ENCODE measurements around the gene RADIL. TPM values are rescaled to one million over a fixed set of nuclear protein-coding genes. Genes with fewer than 3 reads are reported as not detected.

The RADIL gene
- polyA plus RNA-seq, 1 donor = 2.9 TPM

DNA sequence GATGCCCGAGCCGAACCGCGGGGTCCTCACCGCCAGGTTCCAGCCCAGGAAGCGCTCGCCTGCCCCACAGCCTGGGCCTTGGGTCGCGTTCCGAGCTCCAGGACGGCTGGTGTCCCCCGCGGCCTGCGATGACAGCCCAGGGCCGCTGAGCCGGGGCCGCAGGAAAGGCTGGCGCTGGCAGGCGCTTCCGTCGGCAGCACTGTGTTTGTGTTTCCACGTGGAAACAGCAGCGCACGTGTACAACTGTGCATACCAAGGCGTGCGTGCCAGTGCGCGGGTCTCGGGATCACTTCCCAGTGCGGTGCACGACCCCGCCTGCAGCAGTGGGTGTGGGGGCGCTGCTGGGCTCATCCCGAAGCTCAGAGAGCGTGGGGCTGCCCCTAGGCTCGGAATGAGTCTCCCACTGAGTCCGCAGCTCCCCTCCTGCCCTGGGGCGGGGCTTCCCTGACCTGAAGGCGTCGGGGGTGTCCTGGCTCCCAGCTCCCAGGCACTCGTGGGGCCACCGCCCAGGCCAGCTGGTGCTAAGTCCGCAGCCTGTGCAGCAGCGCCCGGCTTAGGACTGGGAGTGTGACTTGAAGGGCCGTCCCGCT lies 90.9 kb downstream of the RADIL start:
- no peak for DNase-seq (ENCODE audit: low read depth)

DNA sequence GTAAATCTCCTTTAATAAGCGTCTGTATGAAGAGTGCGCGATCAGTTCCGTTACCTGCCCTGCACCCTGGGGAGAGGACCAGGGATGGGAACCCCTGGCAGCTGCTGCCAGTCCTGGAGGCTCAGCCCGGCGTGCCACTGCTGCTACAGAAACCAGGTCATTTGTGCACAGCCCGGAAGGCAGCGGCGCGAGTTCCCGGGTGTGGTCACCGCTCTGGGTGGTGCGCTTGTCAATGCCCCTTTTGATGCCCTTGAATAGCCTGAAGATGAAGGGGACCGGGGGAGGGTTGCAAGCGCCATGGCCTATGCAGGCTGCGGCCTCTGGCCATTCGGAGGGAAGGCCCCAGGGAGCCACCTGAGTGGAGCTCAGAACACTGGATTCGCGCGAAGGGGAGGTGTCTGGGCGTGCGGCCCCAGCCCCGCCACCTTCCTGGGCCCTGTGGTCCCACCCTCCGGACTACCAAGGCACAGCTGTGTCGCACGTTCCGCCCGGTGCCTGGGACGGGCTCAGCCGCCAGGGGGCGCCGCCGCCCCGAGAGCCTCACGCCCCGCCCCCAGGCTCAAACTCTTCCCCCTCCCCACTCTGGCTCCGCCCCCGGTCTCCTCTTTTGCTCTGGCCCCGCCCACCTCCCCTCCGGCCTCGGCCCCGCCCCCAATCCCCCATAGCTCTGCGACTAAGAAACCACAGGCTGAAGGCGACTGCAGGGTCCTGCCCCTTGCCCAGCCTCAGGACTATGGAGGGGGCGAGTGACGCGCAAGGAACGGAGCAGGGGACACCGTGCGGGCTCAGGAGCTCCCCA lies 91.6 kb downstream of the RADIL start:
- no peak for DNase-seq (ENCODE audit: low read depth)

DNA sequence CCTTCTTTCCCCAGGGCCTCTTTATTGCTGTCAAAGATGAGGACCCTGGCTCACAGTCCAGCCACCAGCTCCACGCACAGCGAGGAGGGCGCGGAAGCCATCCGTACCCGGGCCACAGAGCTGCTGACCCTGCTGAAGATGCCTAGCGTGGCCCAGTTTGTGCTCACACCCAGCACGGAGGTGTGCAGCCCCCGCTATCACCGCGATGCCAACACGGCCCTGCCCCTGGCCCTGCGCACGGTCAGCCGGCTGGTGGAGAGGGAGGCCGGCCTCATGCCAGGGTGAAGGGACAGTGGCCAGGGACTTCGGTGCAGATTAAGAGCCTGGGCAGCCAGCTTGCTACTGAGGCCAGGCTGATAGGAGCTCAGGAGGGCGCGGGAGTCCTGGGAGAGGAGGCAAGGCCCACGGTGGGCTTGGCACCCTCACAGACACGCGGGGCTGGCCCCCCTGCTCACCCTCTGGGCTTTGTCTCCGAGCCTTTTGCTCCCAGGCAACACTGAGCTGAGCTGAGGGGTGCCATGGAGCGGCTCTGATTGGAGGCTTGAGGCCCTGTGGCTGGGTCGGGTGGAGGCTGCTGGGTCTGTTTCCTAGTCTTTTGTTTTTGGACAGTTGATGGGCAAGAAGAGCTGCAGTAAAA lies 92.3 kb downstream of the RADIL start:
- DNase-seq (ENCODE audit: low read depth) = no peak

DNA sequence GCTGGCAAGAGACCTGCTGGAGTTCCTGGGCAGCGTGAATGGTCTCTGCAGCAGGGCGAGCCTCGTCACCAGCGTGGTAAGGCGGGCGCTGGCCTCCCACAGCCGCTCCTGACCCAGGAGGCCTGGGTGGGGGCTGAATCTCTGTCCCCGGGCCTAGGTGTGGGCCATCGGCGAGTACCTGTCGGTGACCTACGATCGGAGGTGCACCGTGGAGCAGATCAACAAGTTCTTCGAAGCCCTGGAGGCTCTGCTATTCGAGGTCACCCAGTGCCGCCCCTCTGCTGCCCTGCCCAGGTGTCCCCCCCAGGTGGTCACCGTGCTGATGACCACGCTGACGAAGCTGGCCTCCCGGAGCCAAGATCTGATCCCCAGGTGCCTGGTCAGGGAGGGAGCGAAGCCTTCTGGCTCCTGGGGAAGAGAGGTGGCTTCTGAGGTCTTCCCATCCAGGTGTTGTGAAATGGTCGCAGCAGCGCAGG lies 93.0 kb downstream of the RADIL start:
- DNase-seq (ENCODE audit: low read depth) = no peak

DNA sequence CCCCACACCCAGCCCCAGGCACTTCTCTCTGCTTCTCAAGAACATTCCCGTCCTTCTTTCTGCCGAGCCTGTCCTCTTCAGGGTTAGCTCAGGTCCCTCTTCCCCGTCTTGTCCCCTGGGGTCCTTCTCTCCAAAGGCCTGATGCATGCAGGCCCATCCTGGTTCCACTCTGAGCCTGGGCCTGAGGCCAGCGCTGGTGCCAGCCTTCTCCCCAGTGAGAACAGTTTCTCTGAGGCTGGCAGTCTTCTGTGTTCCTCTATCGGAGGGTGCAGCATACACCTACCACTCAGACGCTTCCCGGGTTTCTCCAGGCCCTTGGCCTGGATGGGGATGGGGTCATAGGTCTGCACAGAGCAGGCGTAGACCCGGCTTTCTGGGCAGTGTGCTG lies 93.4 kb downstream of the RADIL start:
- no peak for DNase-seq (ENCODE audit: low read depth)

DNA sequence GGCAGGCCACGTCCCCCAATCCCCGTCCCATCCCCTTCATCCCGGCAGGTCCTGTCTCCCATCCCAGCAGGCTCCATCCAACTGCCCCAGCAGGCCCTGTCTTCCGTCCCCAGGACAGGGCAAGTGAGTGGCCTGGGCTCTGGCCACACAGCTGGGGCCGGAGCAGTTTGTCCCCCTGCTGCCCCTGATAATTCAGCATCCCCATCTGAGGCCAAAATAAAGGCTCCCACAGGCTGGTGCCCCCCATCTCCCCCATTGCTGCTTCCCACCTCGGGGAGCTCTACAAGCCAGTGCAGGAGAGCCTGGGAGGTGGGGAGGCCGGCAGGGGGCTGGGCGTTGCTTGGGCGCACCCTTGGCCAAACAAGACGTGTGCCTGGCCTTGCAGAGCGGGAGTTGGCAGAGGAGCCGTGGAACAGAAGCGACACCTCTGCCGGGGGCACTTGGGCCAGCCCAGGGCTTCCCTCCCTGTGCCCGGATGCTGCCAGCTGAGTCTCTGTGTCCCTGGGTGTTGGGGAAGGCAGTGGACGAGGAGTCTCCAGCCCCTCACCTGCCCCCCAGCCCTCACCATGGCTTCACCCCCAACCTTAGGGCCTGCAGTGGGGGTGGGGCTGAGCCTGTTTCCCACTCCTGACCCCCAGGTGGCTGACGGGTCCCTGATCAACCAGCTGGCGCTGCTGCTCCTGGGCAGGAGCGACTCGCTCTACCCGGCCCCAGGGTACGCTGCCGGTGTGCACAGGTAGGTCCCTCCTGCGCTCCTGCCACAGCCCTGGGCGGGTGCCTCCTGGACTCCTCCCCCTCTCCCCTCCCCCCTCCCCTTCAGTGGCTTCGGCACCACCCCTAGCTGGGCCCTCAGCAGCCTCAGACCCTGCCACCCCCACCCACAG lies 94.1 kb downstream of the RADIL start:
- no peak for DNase-seq (ENCODE audit: low read depth)

DNA sequence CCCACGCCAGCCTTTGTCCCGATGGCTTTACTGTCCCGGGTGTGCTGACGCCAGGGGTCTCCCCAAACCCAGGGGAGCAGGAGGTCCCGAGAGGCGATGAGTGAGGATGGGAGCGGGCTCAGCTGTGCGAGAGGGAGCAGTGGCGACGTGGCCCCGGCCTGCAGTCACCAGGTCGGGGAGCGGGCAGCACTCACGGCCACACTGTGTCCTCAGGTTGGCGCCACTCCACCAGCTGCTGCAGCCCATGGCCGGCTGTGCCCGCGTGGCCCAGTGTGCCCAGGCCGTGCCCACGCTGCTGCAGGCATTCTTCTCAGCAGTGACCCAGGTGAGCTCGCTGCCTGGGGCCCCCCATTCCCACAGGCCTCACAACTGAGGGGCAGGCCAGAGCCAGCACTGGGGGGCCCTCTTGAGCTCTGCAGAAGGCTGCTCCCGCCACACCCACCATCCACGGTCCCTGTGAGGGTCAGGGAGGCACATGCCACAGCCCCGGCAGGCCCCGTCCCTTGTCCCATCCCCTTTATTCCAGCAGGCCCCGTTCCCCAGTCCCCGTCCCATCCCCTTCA lies 94.8 kb downstream of the RADIL start:
- DNase-seq (ENCODE audit: low read depth) = no peak

DNA sequence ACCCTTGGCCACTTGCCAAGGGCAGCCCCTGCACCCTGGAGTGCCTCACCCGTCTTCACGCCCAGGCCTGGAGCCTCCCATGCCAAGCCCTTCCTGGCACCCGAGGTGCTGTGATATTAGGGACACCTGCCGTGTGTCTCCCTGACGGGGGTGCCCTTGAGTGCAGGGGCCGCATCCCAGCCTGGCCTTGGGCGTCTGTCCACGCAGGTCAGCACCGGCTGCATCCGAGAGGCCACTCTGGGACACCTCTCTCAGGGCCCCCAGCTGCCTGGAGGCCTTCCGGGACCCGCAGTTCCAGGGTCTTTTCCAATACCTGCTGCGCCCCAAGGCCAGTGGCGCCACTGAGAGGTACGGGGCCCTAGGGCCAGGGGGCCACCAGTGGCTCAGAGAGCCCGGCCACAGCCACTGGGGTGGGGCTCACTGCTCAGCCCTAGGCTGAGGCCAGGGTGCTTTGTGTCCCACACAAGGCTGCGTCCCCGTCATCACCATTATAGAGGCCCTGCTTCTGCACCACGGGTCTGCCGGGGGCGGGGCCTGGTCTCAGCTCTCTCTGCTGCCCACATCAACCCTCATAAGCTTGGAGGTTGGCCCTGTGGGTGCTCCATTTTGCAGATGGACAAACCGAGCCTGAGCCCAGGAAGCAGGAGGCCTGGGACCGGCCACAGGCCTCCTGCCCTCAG lies 95.4 kb downstream of the RADIL start:
- DNase-seq (ENCODE audit: low read depth) = no peak

DNA sequence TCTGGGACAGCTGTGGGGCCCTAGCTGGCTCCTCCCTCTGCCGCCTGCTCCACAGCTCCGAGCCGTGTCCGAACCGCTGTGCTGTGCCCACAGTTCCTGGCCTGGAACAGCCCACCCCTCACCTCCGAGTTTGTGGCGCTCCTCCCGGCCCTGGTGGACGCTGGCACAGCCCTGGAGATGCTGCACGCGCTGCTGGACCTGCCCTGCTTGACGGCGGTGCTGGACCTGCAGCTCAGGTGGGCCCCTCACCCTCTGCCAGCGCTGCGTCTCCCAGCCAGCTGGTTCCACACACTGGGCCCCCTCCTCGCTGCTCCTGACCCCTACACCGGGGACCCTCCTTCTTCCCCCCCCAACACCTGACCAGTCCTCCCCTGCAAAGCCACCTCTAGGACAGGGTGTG lies 96.0 kb downstream of the RADIL start:
- DNase-seq (ENCODE audit: low read depth) = no peak

DNA sequence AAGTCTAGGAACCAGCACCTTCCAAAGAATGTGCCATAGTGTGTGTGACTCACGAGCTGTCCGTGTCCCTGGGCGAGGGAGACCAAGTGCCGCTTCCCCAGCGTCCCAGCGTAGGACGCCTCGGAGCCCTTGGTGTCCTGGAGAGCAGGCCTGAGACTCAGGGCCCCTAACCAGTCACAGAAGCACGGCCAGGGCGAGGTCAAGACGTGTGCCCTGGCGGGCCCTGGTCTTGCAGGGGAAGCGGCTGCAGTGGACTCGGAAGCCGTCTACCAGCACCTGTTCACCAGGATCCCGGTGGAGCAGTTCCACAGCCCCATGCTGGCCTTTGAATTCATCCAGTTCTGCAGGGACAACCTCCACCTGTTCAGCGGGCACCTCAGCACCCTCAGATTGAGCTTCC lies 97.5 kb downstream of the RADIL start:
- DNase-seq (ENCODE audit: low read depth) = no peak

DNA sequence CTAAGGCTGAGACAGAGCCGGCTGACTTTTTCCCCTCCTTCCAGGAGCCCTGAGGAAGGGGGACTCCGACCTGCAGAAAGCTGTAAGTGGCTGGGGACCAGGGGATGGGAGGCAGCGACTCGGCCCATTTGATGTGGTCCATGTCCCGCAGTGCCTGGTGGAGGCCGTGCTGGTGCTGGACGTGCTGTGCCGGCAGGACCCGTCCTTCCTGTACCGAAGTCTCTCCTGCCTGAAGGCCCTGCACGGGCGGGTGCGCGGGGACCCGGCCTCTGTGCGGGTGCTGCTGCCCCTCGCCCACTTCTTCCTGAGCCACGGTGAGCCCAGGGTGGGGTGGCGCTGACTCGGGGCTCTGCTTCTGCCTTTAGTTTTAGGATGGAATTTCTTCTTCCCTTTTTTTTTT lies 98.1 kb downstream of the RADIL start:
- no peak for DNase-seq (ENCODE audit: low read depth)

DNA sequence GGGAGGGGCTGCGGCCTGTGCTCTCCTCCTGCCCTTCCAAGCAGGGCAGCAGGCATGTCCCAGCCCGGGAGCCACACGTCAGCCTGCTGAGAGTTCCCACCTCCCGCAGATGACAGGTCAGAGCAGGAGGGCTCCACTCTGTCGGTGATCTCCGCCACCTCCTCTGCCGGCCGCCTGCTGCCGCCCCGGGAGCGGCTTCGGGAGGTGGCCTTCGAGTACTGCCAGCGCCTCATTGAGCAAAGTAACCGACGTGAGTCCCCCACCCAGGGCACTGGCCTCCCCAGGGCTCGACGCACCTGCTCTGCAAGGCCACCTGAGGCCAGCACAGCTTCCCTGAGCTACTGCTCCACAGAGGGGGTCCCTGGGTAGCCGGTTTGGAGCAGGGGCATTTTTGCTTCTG lies 98.7 kb downstream of the RADIL start:
- no peak for DNase-seq (ENCODE audit: low read depth)

DNA sequence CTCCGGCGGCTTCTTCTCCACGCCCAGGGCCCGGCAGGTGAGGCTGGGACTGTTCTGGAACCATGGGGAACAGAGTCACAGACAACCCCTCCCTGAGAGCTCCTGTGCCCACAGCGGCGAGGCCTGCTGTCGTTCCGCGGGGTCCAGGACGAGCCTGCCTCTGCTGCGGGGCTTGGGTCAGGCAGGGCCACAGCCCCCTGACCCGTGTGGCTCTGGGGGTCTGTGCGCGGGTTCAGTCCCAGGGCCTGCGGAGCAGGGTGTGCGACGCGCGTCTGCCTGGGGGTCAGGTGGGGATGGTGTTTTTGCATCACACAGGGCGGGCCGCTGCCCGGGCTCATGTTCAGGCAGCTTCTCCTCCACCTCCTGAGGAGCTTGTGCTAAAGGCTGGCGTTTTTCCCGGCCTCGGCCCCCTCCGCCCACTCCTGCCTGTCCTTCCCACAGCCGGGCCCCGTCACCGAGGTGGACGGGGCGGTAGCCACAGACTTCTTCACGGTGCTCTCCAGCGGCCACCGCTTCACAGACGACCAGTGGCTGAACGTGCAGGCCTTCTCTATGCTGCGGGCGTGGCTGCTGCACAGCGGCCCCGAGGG lies 99.7 kb downstream of the RADIL start:
- DNase-seq (ENCODE audit: low read depth) = no peak

DNA sequence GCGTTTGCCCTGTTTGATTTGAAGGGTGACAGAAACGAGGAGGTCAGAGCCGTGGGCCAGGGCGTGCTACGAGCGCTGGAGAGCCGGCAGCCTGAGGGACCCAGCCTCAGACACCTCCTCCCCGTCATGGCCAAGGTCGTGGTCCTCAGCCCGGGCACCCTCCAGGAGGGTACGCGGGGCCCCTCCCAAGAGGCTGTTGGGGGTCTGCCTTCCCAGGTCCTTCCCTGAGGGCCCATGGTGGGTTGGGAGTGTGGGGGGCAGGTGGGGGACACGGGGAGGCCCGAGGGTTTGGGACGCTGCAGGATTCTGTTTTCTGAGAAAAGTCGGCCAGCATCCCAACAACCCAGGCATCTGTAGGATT lies 100.2 kb downstream of the RADIL start:
- no peak for DNase-seq (ENCODE audit: low read depth)

DNA sequence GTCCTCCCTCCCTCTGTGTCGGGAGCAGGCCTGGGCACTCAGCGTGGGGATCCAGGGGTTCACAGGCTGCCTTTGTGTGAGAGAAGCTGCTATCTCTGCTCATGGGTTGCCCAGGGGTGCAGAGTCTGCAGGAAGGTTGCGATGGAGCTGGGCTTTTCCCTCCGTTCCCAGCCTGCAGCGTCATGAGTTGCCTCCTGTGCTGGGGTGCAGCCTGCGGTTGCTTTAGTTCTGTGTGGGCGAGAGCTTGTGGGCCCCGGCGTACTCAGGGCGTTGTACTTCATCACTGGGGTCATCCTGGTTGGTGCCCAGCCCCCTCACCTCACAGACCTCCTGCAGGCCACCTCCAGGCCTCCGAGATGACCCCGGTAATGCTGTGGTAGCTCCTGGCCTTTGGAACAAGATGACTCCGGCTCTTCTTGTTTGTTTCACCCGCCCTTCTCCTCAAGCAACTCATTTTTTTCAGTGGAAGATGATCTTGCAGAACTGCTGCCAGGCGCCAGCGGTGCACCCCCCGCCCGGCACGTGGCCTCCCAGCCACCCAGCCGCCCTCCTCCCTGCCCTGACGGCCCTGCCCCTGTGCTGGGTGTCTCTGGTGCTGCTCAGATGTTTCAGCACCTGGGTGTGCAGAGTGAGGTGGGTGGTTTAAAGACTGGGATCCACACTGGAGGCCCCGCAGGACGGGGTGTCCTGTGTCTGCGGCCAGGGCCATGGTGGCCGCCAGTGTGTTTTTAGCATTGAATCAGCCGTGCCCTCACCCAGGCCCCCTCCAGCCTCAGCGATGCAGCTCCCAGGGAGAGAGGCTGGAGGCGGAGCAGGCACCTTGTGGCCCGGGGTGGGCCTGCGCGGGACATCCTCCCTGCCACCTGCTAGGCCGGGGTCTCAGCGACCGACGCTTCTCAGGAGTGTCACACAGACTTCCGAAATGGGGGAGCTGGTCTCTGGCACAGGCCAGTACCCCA lies 100.9 kb downstream of the RADIL start:
- DNase-seq (ENCODE audit: low read depth) = no peak

DNA sequence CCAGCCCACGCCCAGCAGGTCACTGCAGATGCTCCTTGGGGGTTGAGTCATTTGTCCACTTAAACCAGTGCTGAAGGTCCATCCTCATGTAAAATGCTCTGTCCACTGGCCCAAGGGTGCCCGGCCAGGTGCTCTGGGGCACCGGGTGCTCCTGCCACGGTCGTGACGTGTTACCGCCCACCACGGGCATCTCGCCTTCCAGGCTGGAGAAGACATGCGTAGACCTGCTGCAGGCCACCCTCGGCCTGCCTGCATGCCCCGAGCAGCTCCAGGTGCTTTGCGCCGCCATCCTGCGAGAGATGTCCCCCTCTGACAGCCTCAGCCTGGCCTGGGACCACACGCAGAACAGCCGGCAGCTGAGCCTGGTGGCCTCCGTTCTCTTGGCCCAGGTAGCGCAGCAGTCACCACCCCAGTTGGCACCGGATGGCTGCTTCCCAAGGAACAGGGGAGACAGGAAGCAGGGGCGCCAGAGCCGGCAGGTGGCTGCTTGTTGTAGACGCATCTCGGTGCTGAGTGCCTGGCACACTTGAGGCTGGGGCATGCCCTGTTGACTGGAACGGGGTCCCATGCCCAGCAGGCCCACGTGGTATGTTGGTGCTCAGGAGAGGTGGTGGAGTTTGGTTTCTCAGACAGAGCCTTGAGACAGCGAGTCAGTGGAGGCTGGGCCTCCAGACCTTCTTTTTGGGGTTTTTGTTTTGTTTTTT lies 102.0 kb downstream of the RADIL start:
- no peak for DNase-seq (ENCODE audit: low read depth)

DNA sequence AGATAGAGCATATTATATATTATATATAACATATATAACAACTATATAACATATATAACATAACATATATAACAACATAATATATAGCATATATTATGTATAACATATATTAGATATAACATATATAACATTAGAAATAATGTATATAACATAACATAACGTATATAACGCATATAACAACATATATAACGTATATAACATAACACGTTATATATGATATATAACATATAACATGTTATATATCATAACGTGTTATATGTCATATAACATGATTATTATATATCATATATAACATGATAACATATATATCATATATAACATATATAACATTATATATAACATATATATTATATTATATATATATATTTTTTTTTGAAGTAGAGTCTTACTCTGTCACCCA lies 104.4 kb downstream of the RADIL start:
- no peak for DNase-seq (ENCODE audit: low read depth)

DNA sequence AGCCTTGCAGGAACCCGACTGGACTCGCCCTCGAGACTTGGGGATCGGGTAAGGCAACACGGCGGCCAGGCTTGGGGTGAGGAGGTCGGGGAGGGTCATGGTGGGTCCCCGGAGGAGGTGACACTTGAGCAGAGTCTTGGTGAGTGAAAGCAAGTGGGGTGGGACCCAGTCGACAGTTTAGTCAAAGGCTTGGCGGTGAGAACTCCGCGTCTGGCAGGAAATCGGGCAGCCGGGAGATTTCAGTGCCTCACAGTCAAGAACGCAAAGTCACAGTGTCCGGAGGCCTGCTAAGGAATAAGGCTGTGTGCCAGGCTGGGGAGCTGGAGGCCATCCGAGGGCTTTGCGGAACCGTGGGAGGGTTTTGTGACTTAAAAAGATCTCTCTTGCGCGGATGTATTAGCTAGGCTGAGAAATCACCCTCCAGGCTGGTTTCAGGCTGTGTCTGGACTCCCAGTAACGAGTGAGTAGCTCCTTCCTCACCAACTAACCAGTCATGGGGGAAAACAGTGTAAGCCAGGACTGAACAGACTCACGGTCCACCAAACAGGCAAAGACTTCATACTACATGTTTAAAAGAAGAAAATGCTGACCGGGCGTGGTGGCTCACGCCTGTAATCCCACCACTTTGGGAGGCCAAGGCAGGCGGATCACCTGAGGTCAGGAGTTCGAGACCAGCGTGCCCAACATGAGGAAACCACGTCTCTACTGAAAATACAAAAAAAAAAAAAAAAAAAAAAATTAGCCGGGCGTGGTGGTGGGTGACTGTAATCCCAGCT lies 107.5 kb downstream of the RADIL start:
- DNase-seq (ENCODE audit: low read depth) = no peak

Data from forelimb muscle (tissue), 1 donor.